GM13977 (cell line): Measurements from ENCODE around the gene MGMT.

Experiments
- DNase-seq: peaks from one replicate; pipeline ENCODE4 v3.0.0; 2012; ENCODE audit warnings: low spot score
- in situ Hi-C: fragments of 300-500 bp; cut with MboI; formaldehyde crosslinking; loops from one replicate; pipeline ENCODE4 v1.12.0; 2022; ENCODE audit warnings: low sequenced_read_pairs, low pct_unique_long_range_greater_than_20kb, mixed read lengths, inconsistent platforms; ENCODE audit not compliant: unreplicated experiment
- TF ChIP-seq, protein P1 (sequence below): IDR thresholded peaks from 2 replicates; pipeline ENCODE4 v1.5.1; 2012; ENCODE audit warnings: mild to moderate bottlenecking, control low read depth; ENCODE audit not compliant: insufficient read depth; ENCODE audit errors: extremely low read depth, missing control alignments

MGMT gene

GRCh38 chr10:129548600-129548999 is 81.6 kb downstream of the MGMT start:
- in situ Hi-C loops, result no loop called here
- DNase-seq, result no peak
- TF ChIP-seq, protein P1, sequence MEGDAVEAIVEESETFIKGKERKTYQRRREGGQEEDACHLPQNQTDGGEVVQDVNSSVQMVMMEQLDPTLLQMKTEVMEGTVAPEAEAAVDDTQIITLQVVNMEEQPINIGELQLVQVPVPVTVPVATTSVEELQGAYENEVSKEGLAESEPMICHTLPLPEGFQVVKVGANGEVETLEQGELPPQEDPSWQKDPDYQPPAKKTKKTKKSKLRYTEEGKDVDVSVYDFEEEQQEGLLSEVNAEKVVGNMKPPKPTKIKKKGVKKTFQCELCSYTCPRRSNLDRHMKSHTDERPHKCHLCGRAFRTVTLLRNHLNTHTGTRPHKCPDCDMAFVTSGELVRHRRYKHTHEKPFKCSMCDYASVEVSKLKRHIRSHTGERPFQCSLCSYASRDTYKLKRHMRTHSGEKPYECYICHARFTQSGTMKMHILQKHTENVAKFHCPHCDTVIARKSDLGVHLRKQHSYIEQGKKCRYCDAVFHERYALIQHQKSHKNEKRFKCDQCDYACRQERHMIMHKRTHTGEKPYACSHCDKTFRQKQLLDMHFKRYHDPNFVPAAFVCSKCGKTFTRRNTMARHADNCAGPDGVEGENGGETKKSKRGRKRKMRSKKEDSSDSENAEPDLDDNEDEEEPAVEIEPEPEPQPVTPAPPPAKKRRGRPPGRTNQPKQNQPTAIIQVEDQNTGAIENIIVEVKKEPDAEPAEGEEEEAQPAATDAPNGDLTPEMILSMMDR, result no peak

- TF ChIP-seq, protein P1, result no peak
- no peak for DNase-seq
- in situ Hi-C loops, result no loop called here
Measured at GRCh38 chr10:129550076-129550475, 83.0 kb downstream of the MGMT start.

DNA sequence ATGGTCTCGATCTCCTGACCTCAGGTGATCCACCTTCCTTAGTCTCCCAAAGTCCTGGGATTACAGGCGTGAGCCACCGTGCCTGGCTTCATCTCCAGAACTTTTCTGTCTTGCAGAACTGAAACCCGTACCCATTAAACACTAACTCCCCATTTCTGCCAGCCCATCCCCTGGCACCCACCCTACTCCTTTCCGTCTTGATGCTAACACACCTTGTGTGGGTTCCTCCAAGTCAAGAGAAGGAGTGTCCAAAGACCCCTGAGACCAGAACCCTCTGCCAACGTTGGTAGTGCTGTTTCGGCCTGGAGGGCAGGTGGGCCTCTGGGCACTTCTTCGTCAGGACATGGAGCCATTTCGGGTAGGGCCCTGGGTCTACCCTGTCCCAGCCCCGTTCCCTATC is 83.6 kb downstream of the MGMT start:
- TF ChIP-seq, protein P1, result no peak
- no peak for DNase-seq
- in situ Hi-C loops, result no loop called here

- DNase-seq, result no peak
- TF ChIP-seq, protein P1, result no peak
- in situ Hi-C loops, result no loop called here
Measured at GRCh38 chr10:129552119-129552518, 85.1 kb downstream of the MGMT start.

GRCh38 chr10:129553928-129554327 is 86.9 kb downstream of the MGMT start:
- DNase-seq, result no peak
- TF ChIP-seq, protein P1, result no peak
- in situ Hi-C loops, result no loop called here

- TF ChIP-seq, protein P1, result no peak
- in situ Hi-C loops, result no loop called here
- DNase-seq, result no peak
Measured at GRCh38 chr10:129556316-129556715, 89.3 kb downstream of the MGMT start.

- in situ Hi-C loops, result no loop called here
- DNase-seq, result no peak
- TF ChIP-seq, protein P1, result no peak
Measured at GRCh38 chr10:129560361-129560760, 93.3 kb downstream of the MGMT start.
